GM12872 (cell line): ENCODE measurements around the gene MAFG.

Experiments
- CTCF ChIP-seq: IDR thresholded peaks from 3 replicates; pipeline ENCODE4 v1.5.1; 2011; ENCODE audit warnings: low read depth, mild to moderate bottlenecking, low read length, moderate library complexity; ENCODE audit not compliant: insufficient read depth

Gene MAFG

GRCh38 chr17:81903896-81904599, 23.5 kb downstream of the MAFG start:
- TF ChIP-seq CTCF: no peak

- no peak for TF ChIP-seq CTCF
Measured at GRCh38 chr17:81903415-81903831, 24.1 kb downstream of the MAFG start.

GRCh38 chr17:81902653-81903414, 24.7 kb downstream of the MAFG start:
- no peak for TF ChIP-seq CTCF

- TF ChIP-seq CTCF: no peak
Measured at GRCh38 chr17:81902023-81902652, 25.4 kb downstream of the MAFG start, which contains the start of gene NPB. NPB (plus strand) TSS chr17:81902238; CDS start chr17:81902278, 40 bp downstream.

GRCh38 chr17:81901167-81902022, 26.1 kb downstream of the MAFG start:
- TF ChIP-seq CTCF: no peak

- TF ChIP-seq CTCF: no peak
Measured at GRCh38 chr17:81900181-81900820, 27.2 kb downstream of the MAFG start.
